Stimulated activated CD4-positive, alpha-beta T cell treated with anti-CD3 and anti-CD28 coated beads, TNF-alpha, amount 100 ng/mL, for 24 hours (primary cell): ENCODE data around the gene GPR176.
A peak's percentile ranks its signal among the peaks of the same experiment; 100 is the strongest.

Source experiments
- DNase-seq, 3 experiments: peaks; one replicate each; pipeline ENCODE4 v3.0.0-alpha.2; 2020; ENCODE audit warnings: low read depth in 3 of 3

Gene GPR176

DNA sequence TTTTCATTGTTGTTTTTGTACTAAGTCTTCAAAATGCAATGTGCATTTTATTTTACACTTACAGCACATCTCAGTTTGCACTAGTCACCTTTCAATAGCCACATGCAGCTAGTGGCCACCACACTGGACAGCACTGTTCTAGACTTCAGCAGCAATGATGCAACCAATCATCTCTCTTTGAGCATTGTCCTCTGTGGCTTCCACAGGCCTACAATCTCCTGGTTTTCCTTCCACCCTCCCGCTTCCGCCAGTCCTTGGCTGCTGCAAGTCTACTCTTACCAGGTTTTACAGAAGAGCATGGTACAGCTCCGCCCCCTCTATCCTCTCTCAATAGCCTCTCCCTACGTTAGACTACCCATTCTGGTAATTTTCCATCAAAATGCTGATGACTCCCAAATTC, 112.3 kb downstream of the GPR176 start:
- no peak for DNase-seq

- no peak for DNase-seq
These were observed 116.0 kb downstream of the GPR176 start for GRCh38 chr15:39804026-39804425.

DNA sequence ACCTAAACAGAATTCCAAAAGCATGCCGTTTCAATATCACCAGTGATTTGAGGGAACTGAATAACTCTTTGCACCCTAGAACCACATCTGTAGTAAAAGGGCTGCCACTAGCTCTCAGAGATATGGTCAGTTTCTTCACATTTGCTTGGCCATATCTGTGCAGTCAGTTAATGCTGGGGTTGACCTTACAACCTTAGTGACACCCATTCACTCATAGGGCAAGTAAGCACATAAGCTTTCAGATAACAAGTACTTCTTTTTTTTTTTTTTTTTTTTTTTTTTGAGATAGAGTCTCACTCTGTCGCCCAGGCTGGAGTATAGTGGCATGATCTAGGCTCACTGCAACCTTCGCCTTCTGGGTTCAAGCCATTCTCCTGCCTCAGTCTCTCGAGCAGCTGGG, 117.0 kb downstream of the GPR176 start:
- no peak for DNase-seq

GRCh38 chr15:39801641-39802309, 118.3 kb downstream of the GPR176 start:
- DNase-seq, result peak in 1 of 3 experiments; percentile 9

DNA sequence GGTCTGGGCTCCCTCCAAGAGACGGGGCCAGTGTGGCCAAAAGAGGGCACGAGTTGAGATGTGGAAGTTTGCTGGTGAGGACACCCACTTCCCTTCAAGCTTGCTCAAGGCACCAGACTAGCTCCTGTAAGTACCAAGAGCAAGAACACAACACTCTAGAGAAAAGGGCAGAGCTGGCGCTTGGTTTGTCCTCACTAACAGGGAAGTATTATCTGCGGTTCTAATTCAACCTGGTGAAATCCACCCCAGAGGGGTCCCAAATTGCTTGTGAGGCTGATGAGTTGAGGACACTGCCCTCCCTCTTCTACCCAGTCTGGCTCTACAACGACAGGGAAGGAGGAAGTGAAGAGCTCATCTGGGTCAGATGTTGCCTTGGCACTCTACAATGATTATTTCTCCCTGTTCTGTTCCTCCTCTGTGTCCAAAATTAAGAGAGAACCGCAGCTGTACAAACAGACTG, 120.5 kb downstream of the GPR176 start:
- DNase-seq, result no peak

- DNase-seq, result no peak
These were observed 121.7 kb downstream of the GPR176 start for GRCh38 chr15:39798382-39798781.

DNA sequence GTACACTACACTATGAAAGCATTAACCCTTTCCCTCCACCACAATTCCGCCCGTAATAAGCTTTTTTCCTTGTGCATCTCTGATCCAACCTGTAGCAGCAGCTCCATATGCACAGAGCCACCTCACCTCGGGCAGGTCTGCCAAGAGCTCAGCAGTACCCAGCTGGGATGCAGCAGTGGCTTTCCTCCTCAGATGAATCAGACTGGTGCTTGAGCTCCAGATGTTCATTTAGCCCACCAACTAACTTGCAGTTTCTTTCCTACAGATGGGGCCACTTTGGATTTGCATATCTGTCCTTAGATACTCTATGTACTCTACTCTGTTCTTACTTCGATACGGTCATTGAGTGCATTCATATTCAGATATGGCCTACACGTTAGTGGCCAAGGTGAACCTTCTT, 122.7 kb downstream of the GPR176 start:
- DNase-seq, result no peak

GRCh38 chr15:39796601-39797000, 123.5 kb downstream of the GPR176 start:
- DNase-seq, result no peak

DNA sequence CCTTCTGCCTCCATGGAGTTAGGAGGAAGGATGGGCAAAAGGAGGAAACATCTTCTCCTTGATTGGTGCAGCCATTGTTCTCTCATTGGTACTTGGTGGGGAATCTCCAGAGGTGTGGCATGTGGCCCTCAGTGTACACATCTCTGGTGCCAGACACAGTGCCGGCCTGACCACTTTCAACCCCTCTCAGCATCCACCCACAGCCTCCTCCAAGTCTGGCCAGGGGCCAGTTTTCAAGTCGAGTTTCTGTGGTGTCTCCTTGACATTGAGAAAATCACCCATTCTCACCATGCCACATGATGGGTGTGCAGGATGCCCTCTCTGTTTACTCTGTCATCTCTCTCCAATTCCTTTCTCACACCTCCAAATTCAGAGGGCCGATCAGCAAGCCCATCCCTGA, 124.6 kb downstream of the GPR176 start:
- DNase-seq, result no peak

- DNase-seq, result no peak
These were observed 125.1 kb downstream of the GPR176 start for GRCh38 chr15:39794954-39795353.

DNA sequence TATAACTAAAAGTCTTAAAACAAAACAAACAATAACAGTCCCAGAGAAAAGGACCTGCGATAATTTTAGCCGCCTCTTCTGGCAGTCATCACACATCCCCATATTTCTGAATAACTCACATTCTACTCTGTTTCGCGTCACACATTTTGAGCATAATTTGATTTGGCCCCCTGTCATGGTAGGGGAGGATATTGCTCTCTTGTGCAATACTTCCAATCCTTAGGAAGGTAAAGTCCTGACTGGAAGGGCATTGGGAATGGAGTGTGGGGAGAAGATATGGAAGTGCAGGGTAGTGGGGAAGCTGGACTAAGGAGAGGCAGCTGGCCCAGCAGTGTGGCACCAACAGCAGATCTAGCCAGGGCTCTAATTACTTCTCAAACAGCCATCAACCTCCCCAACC, 126.1 kb downstream of the GPR176 start:
- DNase-seq, result no peak

GRCh38 chr15:39792844-39793335, 127.2 kb downstream of the GPR176 start:
- DNase-seq, result no peak

DNA sequence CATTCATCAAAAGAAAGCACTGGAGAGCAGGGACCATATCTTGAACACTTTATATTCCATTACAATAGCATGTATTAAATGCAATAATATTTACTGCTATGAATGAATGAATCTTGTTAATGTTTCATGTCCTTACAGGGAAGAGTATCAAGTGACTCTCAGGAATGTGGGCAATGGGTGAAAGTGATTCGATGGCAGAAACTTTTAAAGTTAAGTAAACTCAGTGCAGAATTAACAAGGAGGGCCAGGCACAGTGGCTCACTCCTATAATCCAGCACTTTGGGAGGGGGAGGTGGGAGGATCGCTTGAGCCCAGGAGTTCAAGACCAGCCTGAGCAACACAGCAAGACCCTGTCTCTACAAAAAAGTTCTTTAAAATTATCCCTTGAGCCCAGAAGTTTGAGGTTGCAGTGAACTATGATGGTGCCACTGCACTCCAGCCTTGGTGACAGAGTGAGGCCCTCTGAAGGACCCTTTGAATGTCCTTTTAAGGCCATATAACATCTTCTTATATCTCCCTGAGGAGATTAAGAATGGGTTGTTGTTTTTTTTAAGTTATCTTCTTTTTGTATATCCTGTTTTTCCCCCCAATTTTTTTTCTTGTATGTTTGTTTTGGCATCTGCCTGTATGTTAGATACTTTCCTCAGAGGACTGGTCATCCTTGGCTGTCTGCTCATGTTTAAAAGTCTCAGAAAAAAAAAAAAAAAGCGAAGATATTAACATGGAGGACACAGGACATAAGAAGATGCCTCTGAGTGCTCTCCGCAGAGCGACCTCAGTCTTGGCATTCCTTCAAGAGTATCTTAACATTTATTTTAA, 127.8 kb downstream of the GPR176 start:
- DNase-seq, result no peak

DNA sequence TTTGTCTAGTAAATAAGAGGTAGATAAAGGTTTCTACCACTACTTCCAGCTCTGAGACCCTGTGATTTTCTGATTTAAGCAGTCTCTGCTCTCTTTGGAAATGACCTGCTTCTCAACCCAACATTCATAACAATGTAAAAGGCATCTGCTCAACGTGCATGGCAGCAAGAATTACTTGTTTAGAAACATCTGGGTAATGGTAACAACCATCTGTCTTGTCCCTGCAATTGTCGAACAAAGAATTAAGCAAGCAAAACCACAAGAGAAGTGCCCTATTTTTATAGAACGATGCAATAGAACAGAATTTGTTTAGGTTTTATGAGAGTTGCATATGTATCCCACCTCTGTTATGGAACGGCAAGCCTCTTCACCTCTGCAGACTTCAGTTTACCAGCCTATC, 130.3 kb downstream of the GPR176 start:
- no peak for DNase-seq

DNA sequence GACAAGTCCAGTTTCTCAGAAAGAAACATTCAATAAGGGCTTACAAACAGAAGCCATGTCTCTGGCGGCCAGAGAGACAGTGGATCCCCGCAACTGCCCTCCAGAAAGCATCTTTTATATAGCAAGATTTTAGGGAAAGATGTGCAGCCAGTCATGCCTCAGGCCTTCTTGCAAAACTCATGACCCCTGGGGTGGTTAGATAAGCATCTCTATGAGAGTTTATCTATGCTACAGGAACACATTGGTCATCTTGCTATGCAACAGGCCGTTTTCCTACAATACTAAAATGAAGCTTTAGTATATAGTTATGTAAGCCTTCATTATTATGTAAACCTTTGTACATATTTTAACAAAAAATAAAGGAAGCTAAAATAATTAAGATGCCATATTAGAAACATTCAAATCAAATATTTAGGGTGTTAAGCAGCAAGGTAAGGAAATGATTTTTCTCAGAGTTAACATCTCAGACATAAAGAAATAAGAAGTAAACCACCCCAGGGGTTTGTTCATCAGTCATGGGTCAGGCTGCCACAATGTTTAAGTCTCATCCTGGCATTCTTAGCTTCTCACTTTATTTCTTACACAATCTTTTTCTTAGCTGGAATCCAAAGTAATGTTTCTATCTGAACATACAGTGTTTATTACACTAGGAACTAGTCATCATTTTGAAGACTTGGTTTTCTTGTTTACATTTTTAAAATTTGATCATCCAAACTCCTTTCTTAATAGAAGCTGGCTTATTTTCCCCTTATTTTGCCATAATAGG, 131.1 kb downstream of the GPR176 start:
- DNase-seq, result no peak

GRCh38 chr15:39788108-39788507, 132.0 kb downstream of the GPR176 start:
- no peak for DNase-seq

- no peak for DNase-seq
These were observed 132.6 kb downstream of the GPR176 start for GRCh38 chr15:39787479-39787878.

DNA sequence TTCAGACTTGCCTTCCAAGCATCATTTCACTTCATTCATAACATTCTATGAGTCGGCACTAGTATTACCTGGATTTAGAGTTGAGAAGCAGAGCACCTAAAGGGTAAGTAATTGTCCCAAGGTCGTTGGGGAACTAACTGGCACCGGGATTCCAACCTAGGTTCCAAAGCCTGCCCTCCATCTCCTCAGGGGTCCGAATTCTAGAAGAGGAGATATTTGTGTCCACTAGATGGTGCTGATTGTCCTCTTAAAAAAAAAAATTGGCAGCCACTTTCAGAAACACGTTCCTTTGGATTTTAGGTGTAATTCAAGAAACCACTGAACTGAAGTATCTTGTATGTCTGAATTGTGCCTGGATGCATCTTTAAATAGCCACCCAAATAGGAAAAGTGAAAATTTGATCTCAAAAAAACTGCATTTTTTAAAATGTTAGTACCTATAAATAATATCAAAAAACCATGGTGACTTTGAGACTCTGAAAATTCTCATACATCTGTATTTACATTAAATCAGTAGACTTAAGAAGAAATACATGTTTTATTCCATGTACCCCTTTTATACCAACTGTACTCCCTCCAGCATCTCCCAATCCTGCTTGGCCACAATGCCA, 133.5 kb downstream of the GPR176 start:
- DNase-seq, result no peak

DNA sequence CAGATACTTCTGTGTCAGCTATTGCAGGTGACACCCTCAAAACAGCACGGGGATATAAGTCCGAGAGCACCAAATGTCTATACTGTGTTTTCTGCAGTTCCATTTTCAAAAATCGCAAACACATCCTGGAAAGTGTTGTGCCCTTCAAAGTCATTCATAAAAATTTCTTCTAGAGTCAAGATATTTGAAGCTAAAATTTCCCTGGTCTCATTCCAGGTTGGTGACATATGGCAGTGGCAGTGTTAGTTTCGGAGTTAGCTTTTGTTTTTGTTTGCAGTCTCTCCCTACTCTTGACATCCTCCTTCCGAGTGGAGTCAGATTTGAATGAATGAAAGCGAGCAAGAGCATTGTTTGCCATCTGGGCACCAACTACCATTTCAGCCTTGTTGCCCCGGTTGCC, 134.2 kb downstream of the GPR176 start:
- no peak for DNase-seq

DNA sequence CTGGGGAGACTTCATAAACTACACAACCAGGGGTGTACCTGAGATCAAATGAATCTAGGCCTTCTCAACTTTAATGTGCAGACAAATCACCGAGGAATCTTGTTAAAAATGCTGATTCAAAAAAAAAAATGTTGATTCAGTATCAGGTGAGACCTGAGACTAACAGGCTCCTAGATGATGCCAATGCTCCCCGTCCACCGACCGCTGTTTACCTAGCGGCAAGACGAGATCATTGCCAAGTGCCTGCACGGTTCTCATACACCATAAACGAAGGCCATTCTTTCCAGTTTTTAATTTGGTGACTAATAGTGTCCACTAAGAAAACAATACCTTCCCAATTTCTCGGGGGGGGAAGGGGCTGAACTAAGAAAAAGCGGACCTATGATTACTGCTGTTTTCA, 134.9 kb downstream of the GPR176 start:
- no peak for DNase-seq

- DNase-seq, result no peak
These were observed 135.4 kb downstream of the GPR176 start for GRCh38 chr15:39784638-39785037.

GRCh38 chr15:39784125-39784524, 135.9 kb downstream of the GPR176 start:
- no peak for DNase-seq
